Measurements from ENCODE around the gene WASL.
"Not testable (repeated sequence)": the region's sequence is repeated elsewhere in the genome, so short reads cannot be mapped to it uniquely, and the experiment has no call there.

WASL gene

GRCh38 chr7:123748734-123749536 is at the start of gene WASL:
Gene WASL, minus strand, starts transcription at chr7:123749003. Its CDS starts 269 bp downstream, at chr7:123748734.
- FAIRE-seq, result no peak

GRCh38 chr7:123797673-123798531 is 49.1 kb upstream of the WASL start:
- FAIRE-seq, result peak; percentile 98

GRCh38 chr7:123796568-123796967 is 47.8 kb upstream of the WASL start:
- FAIRE-seq, result no peak

- no peak for FAIRE-seq
These were observed 47.1 kb upstream of the WASL start for GRCh38 chr7:123795917-123796316.

GRCh38 chr7:123795116-123795515 is 46.3 kb upstream of the WASL start:
- not testable (repeated sequence) for FAIRE-seq

GRCh38 chr7:123792547-123792946 is 43.7 kb upstream of the WASL start:
- no peak for FAIRE-seq

- no peak for FAIRE-seq
These were observed 42.2 kb upstream of the WASL start for GRCh38 chr7:123791001-123791400.

- FAIRE-seq, result no peak
These were observed 41.0 kb upstream of the WASL start for GRCh38 chr7:123789817-123790216.

GRCh38 chr7:123789206-123789784 is 40.5 kb upstream of the WASL start:
- FAIRE-seq, result no peak

GRCh38 chr7:123788584-123788983 is 39.8 kb upstream of the WASL start:
- no peak for FAIRE-seq

GRCh38 chr7:123787220-123788007 is 38.6 kb upstream of the WASL start:
- FAIRE-seq, result no peak

GRCh38 chr7:123784263-123784662 is 35.5 kb upstream of the WASL start:
- FAIRE-seq, result no peak

- no peak for FAIRE-seq
These were observed 35.0 kb upstream of the WASL start for GRCh38 chr7:123783820-123784219.

GRCh38 chr7:123782071-123782798 is 33.4 kb upstream of the WASL start:
- no peak for FAIRE-seq

GRCh38 chr7:123780472-123780871 is 31.7 kb upstream of the WASL start:
- FAIRE-seq, result not testable (repeated sequence)

GRCh38 chr7:123774496-123774895 is 25.7 kb upstream of the WASL start:
- FAIRE-seq, result no peak

- no peak for FAIRE-seq
These were observed 24.7 kb upstream of the WASL start for GRCh38 chr7:123773481-123773880.

- no peak for FAIRE-seq
These were observed 23.8 kb upstream of the WASL start for GRCh38 chr7:123772652-123773051.

GRCh38 chr7:123771846-123772245 is 23.0 kb upstream of the WASL start:
- FAIRE-seq, result no peak

GRCh38 chr7:123771256-123771655 is 22.5 kb upstream of the WASL start:
- FAIRE-seq, result no peak

- no peak for FAIRE-seq
These were observed 21.6 kb upstream of the WASL start for GRCh38 chr7:123770378-123770777.

GRCh38 chr7:123769371-123769770 is 20.6 kb upstream of the WASL start:
- no peak for FAIRE-seq

All from A204.1 (cell line).